Neural progenitor cell (in vitro differentiated cells): ENCODE measurements around the gene SORBS2. TPM values are rescaled to one million over a fixed set of nuclear protein-coding genes. Genes with fewer than 3 reads are reported as not detected.

ENCODE experiments used
- DNase-seq: peaks from one replicate; pipeline ENCODE4 v3.0.0-alpha.2; 2016; ENCODE audit warnings: low spot score
- H2AFZ ChIP-seq: fragments of 200-600 bp; sonication (generic); replicated peaks from 2 replicates; pipeline ENCODE4 v1.6.1; 2016; ENCODE audit warnings: antibody characterized with exemption
- H3F3A ChIP-seq: fragments of 200-600 bp; sonication (generic); 2 replicates; pipeline ENCODE4 v1.6.1; 2016; ENCODE audit warnings: antibody characterized with exemption, low read depth
- H3K27ac ChIP-seq: fragments of 200-600 bp; sonication (generic); 2 replicates; pipeline ENCODE4 v1.5.1; 2016; ENCODE audit warnings: mild to moderate bottlenecking
- H3K27me3 ChIP-seq: fragments of 200-600 bp; sonication (generic); 2 replicates; pipeline ENCODE4 v1.6.1; 2016; ENCODE audit warnings: mild to moderate bottlenecking, moderate library complexity
- H3K36me3 ChIP-seq: fragments of 200-600 bp; sonication (generic); 2 replicates; pipeline ENCODE4 v1.5.1; 2016
- H3K4me1 ChIP-seq: fragments of 200-600 bp; sonication (generic); 2 replicates; pipeline ENCODE4 v1.6.1; 2016; ENCODE audit warnings: mixed run types
- H3K4me2 ChIP-seq: fragments of 200-600 bp; sonication (generic); 2 replicates; pipeline ENCODE4 v1.6.1; 2016
- H3K4me3 ChIP-seq: fragments of 200-600 bp; sonication (generic); 2 replicates; pipeline ENCODE4 v1.5.1; 2016
- H3K79me2 ChIP-seq: fragments of 200-600 bp; sonication (generic); 2 replicates; pipeline ENCODE4 v1.6.1; 2016; ENCODE audit warnings: low read depth
- H3K9ac ChIP-seq: fragments of 200-600 bp; sonication (generic); 2 replicates; pipeline ENCODE4 v1.6.1; 2016
- H3K9me3 ChIP-seq: fragments of 200-600 bp; sonication (generic); 2 replicates; pipeline ENCODE4 v1.5.1; 2016; ENCODE audit warnings: low read depth
- H4K20me1 ChIP-seq: fragments of 200-600 bp; sonication (generic); 2 replicates; pipeline ENCODE4 v1.6.1; 2016; ENCODE audit warnings: low read depth
- H3K27ac Mint-ChIP-seq: 3 replicates; pipeline ENCODE4 v1.8.0; 2021; ENCODE audit warnings: mixed read lengths
- H3K27me3 Mint-ChIP-seq: 2 replicates; pipeline ENCODE4 v1.8.0; 2022; ENCODE audit warnings: low read depth, mild to moderate bottlenecking, inconsistent platforms, moderate library complexity, mixed read lengths; ENCODE audit not compliant: insufficient read depth
- H3K36me3 Mint-ChIP-seq: 3 replicates; pipeline ENCODE4 v1.8.0; 2021; ENCODE audit warnings: mixed read lengths
- H3K4me1 Mint-ChIP-seq: 3 replicates; pipeline ENCODE4 v1.8.0; 2021; ENCODE audit warnings: mixed read lengths
- H3K4me3 Mint-ChIP-seq: 3 replicates; pipeline ENCODE4 v1.8.0; 2021; ENCODE audit warnings: mild to moderate bottlenecking, moderate library complexity, mixed read lengths
- H3K9me3 Mint-ChIP-seq: 3 replicates; pipeline ENCODE4 v1.8.0; 2020; ENCODE audit warnings: mixed read lengths
- EZH2 ChIP-seq: fragments of 200-600 bp; sonication (generic); IDR thresholded peaks from 2 replicates; pipeline ENCODE4 v1.6.1; 2017; ENCODE audit warnings: antibody characterized with exemption, mild to moderate bottlenecking, moderate library complexity
- EZH2phosphoT487 ChIP-seq: fragments of 200-600 bp; sonication (generic); IDR thresholded peaks from 2 replicates; pipeline ENCODE4 v1.6.1; 2017; ENCODE audit warnings: antibody characterized with exemption
- total RNA-seq: library from RNA; depleted of rRNA; stranded (reverse); fragments of >200 nt; gene quantifications from 2 replicates; pipeline ENCODE4 v1.2.3, GENCODE V29; 2015; ENCODE audit warnings: low replicate concordance
- TF ChIP-seq, protein P1 (sequence below): fragments of 200-600 bp; sonication (generic); IDR thresholded peaks from 2 replicates; pipeline ENCODE4 v1.5.1; 2017; ENCODE audit warnings: antibody characterized with exemption, mild to moderate bottlenecking

SORBS2 gene
- total RNA-seq, 1 donor from 2014 or later, result 15.7 TPM

DNA sequence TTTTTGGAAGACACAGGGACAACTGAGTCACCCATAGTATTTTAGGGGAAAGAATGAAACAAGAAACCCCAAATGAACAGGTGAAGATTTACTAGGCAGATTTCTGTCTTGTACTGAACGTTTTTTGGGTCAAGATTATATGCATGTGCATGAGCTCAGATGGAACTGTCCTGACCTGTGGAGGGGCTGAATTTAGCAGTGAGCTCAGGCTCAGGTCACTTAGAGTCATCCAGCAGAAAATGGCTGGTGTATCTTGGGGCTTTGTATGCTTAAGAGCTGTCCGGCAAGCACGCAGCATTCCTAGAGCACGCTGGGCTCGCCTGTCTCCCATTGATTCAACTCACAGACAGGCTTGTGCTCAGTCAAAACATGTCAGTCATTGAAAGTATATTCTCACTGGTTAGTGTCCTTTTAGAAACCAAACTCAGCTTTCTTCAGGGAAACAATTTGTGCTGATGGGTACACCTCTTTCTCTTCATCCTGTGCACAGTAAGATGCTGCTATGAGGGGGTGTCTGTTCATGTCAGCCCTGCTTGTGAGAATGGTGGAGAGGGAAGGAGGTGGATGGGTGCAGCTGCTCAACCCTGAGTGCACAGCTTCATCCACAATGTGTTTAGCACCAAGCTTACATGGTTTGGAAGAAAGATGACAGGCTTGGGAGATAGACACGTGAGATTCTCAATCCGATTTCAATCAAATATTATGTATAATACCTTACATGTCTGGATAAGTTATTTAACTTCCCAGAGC, 229.2 kb downstream of the SORBS2 start:
- H4K20me1 ChIP-seq, result no peaks in the 10 kb centered on the region
- Mint-ChIP-seq H3K4me3 (no peak overlapping the region), H3K27me3 (peaks cover 4% of the 10 kb centered on the region), H3K4me1 (peaks cover 14% of the 10 kb centered on the region), H3K36me3 (peaks cover 4% of the 10 kb centered on the region), H3K27ac (peak overlapping the region; percentile 22), H3K9me3 (no peaks in the 10 kb centered on the region)
- peaks cover 15% of the 10 kb centered on the region for H3K27me3 ChIP-seq
- no peaks in the 10 kb centered on the region for H3K79me2 ChIP-seq
- peak; percentile 40 for DNase-seq
- TF ChIP-seq EZH2 (no peak), EZH2phosphoT487 (no peak)
- TF ChIP-seq, protein P1, sequence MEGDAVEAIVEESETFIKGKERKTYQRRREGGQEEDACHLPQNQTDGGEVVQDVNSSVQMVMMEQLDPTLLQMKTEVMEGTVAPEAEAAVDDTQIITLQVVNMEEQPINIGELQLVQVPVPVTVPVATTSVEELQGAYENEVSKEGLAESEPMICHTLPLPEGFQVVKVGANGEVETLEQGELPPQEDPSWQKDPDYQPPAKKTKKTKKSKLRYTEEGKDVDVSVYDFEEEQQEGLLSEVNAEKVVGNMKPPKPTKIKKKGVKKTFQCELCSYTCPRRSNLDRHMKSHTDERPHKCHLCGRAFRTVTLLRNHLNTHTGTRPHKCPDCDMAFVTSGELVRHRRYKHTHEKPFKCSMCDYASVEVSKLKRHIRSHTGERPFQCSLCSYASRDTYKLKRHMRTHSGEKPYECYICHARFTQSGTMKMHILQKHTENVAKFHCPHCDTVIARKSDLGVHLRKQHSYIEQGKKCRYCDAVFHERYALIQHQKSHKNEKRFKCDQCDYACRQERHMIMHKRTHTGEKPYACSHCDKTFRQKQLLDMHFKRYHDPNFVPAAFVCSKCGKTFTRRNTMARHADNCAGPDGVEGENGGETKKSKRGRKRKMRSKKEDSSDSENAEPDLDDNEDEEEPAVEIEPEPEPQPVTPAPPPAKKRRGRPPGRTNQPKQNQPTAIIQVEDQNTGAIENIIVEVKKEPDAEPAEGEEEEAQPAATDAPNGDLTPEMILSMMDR, result no peak
- peak overlapping the region; percentile 61 for H2AFZ ChIP-seq
- H3K27ac ChIP-seq, result no peak overlapping the region
- no peak overlapping the region for H3K9ac ChIP-seq
- H3K9me3 ChIP-seq, result no peaks in the 10 kb centered on the region
- H3K4me3 ChIP-seq, result no peak overlapping the region
- H3K4me1 ChIP-seq, result peaks cover 3% of the 10 kb centered on the region
- no peaks in the 10 kb centered on the region for H3K36me3 ChIP-seq
- H3K4me2 ChIP-seq, result no peak overlapping the region
- no peaks in the 10 kb centered on the region for H3F3A ChIP-seq

DNA sequence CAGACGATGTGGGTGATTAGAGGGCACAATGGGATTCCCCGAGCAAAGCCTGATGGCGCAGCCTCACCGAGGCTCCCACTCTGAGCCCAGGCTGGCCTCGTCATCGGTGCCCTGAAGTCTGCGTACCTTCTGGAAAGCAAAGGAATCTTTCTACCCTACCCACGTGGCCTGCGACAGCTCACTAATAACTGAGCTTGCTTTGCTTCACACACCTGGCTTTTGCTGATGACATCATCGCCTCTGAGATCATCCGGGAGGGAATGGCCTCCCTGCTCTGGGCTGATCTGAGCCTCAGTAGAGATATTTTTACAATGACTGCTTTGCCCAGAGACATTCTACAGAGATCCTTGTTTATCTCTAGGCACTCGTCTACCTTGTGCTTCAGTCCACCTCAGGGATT, 231.3 kb downstream of the SORBS2 start:
- H3K4me1 Mint-ChIP-seq, result peaks cover 7% of the 10 kb centered on the region
- no peak overlapping the region for H3K27ac Mint-ChIP-seq
- H3K4me3 Mint-ChIP-seq, result no peak overlapping the region
- DNase-seq, result no peak
- H3K4me1 ChIP-seq, result no peaks in the 10 kb centered on the region
- no peak overlapping the region for H2AFZ ChIP-seq
- peaks cover 3% of the 10 kb centered on the region for H3K27me3 Mint-ChIP-seq
- H3K79me2 ChIP-seq, result no peaks in the 10 kb centered on the region
- no peaks in the 10 kb centered on the region for H3K9me3 ChIP-seq
- no peaks in the 10 kb centered on the region for H3F3A ChIP-seq
- H3K4me2 ChIP-seq, result no peak overlapping the region
- H3K27me3 ChIP-seq, result no peaks in the 10 kb centered on the region
- H3K36me3 ChIP-seq, result no peaks in the 10 kb centered on the region
- no peak overlapping the region for H3K4me3 ChIP-seq
- H3K27ac ChIP-seq, result no peak overlapping the region
- no peak overlapping the region for H3K9ac ChIP-seq
- no peaks in the 10 kb centered on the region for H3K9me3 Mint-ChIP-seq
- no peaks in the 10 kb centered on the region for H4K20me1 ChIP-seq
- no peaks in the 10 kb centered on the region for H3K36me3 Mint-ChIP-seq
- no peak for TF ChIP-seq EZH2phosphoT487
- TF ChIP-seq EZH2, result no peak
- TF ChIP-seq, protein P1, result no peak

DNA sequence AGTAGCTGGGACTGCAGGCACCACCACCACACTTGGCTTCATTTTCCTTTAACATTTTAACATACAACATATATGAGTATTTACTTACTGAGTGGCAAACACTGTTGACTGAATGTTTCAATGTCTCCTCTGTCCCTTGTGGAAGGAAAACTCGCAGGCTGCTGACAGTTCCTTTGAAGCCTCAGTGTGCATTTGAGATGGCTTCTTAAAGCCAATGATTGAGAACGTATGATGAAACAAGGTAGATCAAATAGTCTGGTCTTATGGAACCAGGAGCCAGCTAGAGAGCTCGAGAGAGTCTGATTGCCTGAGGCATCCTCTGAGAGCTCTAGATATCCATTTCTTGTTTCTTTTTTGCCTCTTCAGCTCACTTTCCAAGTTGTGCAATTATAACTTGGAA, 233.7 kb downstream of the SORBS2 start:
- Histone ChIP-seq H3K4me2 (no peak overlapping the region), H3F3A (no peaks in the 10 kb centered on the region), H3K27ac (no peak overlapping the region), H4K20me1 (no peaks in the 10 kb centered on the region), H2AFZ (no peak overlapping the region), H3K9ac (no peak overlapping the region), H3K27me3 (no peaks in the 10 kb centered on the region), H3K4me1 (peaks cover 5% of the 10 kb centered on the region), H3K79me2 (no peaks in the 10 kb centered on the region), H3K4me3 (no peak overlapping the region), H3K36me3 (no peaks in the 10 kb centered on the region), H3K9me3 (no peaks in the 10 kb centered on the region)
- Mint-ChIP-seq H3K9me3 (no peaks in the 10 kb centered on the region), H3K4me1 (peaks cover 15% of the 10 kb centered on the region), H3K36me3 (no peaks in the 10 kb centered on the region), H3K27me3 (peaks cover 3% of the 10 kb centered on the region), H3K27ac (no peak overlapping the region), H3K4me3 (no peak overlapping the region)
- DNase-seq, result no peak
- TF ChIP-seq EZH2phosphoT487 (no peak), EZH2 (no peak)
- TF ChIP-seq, protein P1, result no peak
